GM12801 (cell line): ENCODE results near the gene EVA1A.

ENCODE experiments used
- CTCF ChIP-seq: IDR thresholded peaks from one replicate; pipeline ENCODE4 v1.5.1; 2011; ENCODE audit warnings: control low read depth; ENCODE audit not compliant: insufficient read length; ENCODE audit errors: extremely low read depth

EVA1A gene

GRCh38 chr2:75533135-75533534 lies 27.6 kb downstream of the EVA1A start:
- no peak for TF ChIP-seq CTCF

DNA sequence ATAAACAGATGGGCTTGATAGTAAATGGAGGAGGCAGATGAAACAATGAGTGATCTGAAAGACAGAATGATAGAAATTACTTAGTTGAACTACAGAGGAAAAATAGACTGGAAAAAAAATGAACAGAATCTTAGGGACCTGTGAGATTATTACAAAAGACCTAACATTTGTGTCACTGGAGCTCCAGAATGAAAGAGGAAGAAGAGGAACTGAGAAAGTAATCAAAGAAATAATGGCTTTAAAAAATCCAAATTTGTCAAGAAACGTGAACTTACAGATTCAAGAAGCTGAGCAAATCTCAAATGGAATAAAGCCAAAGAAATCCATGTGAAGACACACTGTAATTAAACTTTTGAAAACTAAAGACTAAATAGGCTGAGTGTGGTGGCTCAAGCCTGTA lies 28.3 kb downstream of the EVA1A start:
- TF ChIP-seq CTCF, result no peak

GRCh38 chr2:75528221-75528977 lies 32.3 kb downstream of the EVA1A start:
- TF ChIP-seq CTCF, result no peak

GRCh38 chr2:75527676-75528075 lies 33.1 kb downstream of the EVA1A start:
- no peak for TF ChIP-seq CTCF

DNA sequence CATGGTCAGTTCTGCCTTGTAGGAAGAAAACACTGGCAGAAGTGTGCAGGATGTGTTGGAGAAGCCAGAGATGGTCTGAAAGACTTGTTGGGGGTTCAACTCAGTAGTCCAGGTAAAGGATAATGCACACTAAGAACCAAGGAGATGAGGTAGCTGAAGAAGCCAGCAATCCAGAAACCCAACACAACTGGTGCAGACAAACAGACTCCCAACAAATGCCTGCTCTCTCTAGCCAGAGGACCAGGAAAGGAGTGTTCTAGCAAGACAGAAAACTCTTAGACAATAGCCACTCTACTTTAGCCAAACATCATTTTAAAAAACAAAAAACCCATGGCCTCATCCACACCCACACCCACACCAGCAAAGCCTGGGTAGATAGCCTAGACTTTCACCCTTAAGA lies 33.9 kb downstream of the EVA1A start:
- no peak for TF ChIP-seq CTCF

- TF ChIP-seq CTCF, result no peak
Observed at GRCh38 chr2:75525434-75526310, 35.1 kb downstream of the EVA1A start.

- TF ChIP-seq CTCF, result no peak
Observed at GRCh38 chr2:75524276-75524911, 36.3 kb downstream of the EVA1A start.
